Ishikawa (cell line): ENCODE data around the gene LRRC32.

Source experiments
- CEBPB ChIP-seq: IDR thresholded peaks from 2 replicates; pipeline ENCODE4 v1.6.1; 2012
- CREB1 ChIP-seq: IDR thresholded peaks from 2 replicates; pipeline ENCODE4 v1.6.1; 2012; ENCODE audit warnings: low read depth
- EGR1 ChIP-seq: IDR thresholded peaks from 2 replicates; pipeline ENCODE4 v1.6.1; 2012
- EP300 ChIP-seq: IDR thresholded peaks from 2 replicates; pipeline ENCODE4 v1.6.1; 2012; ENCODE audit warnings: borderline replicate concordance
- FOXM1 ChIP-seq: IDR thresholded peaks from 2 replicates; pipeline ENCODE4 v1.6.1; 2012; ENCODE audit warnings: low read depth, borderline replicate concordance
- NFIC ChIP-seq: IDR thresholded peaks from 2 replicates; pipeline ENCODE4 v1.6.1; 2012
- RAD21 ChIP-seq: IDR thresholded peaks from 2 replicates; pipeline ENCODE4 v1.6.1; 2012; ENCODE audit warnings: low read depth
- REST ChIP-seq: IDR thresholded peaks from 2 replicates; pipeline ENCODE4 v1.6.1; 2012; ENCODE audit warnings: low read depth, mild to moderate bottlenecking
- TAF1 ChIP-seq: IDR thresholded peaks from 2 replicates; pipeline ENCODE4 v1.6.1; 2012; ENCODE audit warnings: low read depth, mild to moderate bottlenecking
- TCF12 ChIP-seq: IDR thresholded peaks from 2 replicates; pipeline ENCODE4 v1.6.1; 2012; ENCODE audit warnings: low read depth
- TEAD4 ChIP-seq: IDR thresholded peaks from 2 replicates; pipeline ENCODE4 v1.6.1; 2012
- USF1 ChIP-seq: IDR thresholded peaks from 2 replicates; pipeline ENCODE4 v1.6.1; 2012
- YY1 ChIP-seq: IDR thresholded peaks from 2 replicates; pipeline ENCODE4 v1.6.1; 2012; ENCODE audit warnings: low read depth
- TF ChIP-seq, protein P1 (sequence below): IDR thresholded peaks from 2 replicates; pipeline ENCODE4 v1.6.1; 2012

GRCh38 chr11:76624500-76625379 lies 45.8 kb downstream of the LRRC32 start:
- no peak for TF ChIP-seq EP300
- no peak for TF ChIP-seq RAD21
- TF ChIP-seq TAF1: no peak
- no peak for TF ChIP-seq FOXM1
- TF ChIP-seq YY1: no peak
- no peak for TF ChIP-seq EGR1
- TF ChIP-seq NFIC: no peak
- TF ChIP-seq, protein P1, sequence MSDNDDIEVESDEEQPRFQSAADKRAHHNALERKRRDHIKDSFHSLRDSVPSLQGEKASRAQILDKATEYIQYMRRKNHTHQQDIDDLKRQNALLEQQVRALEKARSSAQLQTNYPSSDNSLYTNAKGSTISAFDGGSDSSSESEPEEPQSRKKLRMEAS: no peak
- TF ChIP-seq CEBPB: no peak
- no peak for TF ChIP-seq TEAD4
- no peak for TF ChIP-seq REST
- TF ChIP-seq USF1: no peak
- no peak for TF ChIP-seq CREB1
- TF ChIP-seq TCF12: no peak
